NCI-H1048 (cell line): ENCODE data around the gene TCF12.

ENCODE experiments used
- DNase-seq: peaks from one replicate; lab custom pipeline; 2025; lab: John Stamatoyannopoulos, UW

TCF12 gene

DNA sequence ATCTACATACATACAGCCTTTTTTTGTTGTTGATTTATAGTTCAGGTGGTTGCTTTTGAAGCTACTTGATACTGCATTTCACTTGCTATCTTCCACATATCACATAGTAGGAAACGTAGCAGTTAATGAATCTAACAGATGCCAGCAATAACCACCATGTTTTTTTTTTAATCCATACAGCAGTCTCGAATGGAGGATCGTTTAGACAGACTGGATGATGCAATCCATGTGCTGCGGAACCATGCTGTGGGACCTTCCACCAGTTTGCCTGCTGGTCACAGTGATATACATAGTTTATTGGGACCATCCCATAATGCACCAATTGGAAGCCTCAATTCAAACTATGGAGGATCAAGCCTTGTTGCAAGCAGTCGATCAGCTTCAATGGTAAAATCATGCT lies 334.6 kb downstream of the TCF12 start:
- no peak for DNase-seq

- DNase-seq, result no peak
Observed at GRCh38 chr15:57253500-57253899, 335.1 kb downstream of the TCF12 start.

DNA sequence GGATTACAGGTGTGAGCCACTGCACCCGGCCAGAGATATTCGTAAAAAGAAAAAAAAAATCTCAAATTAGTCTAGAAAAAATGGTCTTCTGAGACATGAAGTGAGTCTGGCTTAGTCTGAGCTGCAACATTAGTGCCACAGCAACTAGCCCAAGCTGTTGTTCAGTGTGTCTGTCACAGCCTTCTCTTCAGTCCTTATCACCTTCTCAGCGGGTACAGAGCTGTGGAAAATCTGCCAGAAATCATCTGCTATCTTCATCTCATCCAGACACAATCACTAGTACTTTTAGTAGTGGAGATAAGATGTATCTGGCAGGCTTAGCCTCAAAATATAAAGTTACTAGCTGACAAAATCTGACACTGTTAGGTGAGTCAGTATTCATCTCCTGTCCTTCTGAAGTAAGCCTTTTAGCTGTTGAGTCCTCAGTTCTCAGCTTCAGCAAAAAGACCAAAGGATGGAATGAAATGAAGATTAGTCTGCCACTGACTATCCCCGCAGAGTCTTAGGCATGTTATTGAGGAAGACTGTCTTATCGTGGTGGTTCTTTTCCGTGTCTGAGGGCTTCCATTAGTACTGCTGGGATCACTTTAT lies 337.4 kb downstream of the TCF12 start:
- no peak for DNase-seq

- no peak for DNase-seq
Observed at GRCh38 chr15:57256939-57257338, 338.5 kb downstream of the TCF12 start.

GRCh38 chr15:57259568-57260040 lies 341.2 kb downstream of the TCF12 start:
- DNase-seq, result peak; percentile 59

GRCh38 chr15:57263520-57263919 lies 345.1 kb downstream of the TCF12 start:
- DNase-seq, result no peak

DNA sequence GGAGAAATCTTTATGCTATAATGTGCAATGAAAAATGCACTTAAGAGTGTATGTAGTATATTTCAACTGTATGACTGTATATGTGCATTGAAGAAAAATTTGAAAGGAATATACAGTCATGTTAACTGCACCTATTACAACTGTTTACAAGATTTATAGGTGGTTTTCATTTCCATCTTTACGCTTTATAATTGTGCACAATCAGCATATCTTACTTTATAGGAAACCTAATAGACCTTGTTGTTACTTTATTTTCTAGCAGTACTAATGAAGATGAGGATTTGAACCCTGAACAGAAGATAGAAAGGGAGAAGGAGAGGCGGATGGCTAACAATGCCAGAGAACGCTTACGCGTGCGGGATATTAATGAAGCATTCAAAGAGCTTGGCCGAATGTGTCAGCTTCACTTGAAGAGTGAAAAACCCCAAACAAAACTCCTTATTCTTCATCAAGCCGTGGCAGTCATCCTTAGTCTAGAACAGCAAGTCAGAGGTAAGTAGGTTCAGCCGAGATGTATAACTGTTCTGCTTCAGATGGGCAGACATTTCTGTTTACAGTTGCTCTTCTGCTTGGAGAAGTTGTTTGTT lies 354.4 kb downstream of the TCF12 start:
- DNase-seq, result no peak

- DNase-seq, result no peak
Observed at GRCh38 chr15:57273402-57273801, 355.0 kb downstream of the TCF12 start.

DNA sequence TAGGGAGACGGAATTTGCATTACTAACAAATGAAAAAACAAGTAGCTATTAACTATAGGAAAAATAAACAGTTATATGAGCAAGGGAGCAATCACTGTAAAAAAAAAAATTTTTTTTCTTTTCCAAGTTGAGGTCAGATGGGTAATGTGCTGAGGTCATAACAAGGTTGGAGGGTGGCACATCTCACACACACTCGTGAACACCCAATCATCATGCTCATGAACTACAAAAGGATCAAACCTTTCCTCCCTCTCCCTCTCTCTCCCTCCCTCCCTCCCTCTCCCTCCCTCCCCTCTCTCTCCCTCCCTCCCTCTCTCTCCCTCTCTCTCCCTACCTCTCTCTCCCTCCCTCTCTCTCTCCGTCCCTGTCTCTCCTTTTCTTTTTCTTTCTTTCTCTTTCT lies 360.0 kb downstream of the TCF12 start:
- DNase-seq, result no peak

DNA sequence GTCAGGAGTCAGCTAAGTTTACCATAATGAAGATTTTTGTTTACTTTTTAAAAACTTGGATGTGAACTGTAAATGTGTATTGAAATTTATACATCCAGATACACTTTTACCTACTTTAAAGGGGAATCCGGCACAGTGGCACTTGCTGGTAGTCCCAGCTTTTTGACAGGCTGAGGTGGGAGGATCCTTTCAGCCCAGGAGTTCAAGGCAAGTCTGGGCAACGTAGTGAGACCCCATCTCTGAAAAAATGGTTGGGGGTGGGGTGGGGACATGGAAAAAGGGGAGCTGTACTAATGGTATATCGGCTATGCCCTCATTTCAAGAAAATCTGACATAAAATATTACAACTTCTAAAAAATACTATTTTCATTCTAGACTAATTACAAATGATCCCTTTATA lies 362.0 kb downstream of the TCF12 start:
- no peak for DNase-seq

GRCh38 chr15:57281321-57281720 lies 362.9 kb downstream of the TCF12 start:
- DNase-seq, result no peak

DNA sequence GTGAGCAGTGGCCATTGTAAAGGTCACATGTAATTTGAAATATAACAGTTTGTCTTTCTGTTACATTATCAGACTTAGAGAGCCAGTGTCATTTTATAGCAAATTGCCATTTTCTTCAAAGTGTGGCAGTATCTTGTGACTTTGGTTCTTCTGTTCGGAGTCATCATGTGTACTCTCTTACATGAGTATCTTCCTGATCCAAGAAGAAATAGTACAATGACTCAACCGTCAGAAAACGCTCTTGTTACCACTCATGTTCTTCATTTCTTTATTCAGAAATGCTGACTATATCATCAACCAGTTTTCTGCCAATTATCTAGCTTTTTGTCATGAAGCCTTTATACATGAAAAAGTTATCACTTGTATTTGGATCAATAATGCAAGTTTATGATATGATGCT lies 364.2 kb downstream of the TCF12 start:
- DNase-seq, result no peak

DNA sequence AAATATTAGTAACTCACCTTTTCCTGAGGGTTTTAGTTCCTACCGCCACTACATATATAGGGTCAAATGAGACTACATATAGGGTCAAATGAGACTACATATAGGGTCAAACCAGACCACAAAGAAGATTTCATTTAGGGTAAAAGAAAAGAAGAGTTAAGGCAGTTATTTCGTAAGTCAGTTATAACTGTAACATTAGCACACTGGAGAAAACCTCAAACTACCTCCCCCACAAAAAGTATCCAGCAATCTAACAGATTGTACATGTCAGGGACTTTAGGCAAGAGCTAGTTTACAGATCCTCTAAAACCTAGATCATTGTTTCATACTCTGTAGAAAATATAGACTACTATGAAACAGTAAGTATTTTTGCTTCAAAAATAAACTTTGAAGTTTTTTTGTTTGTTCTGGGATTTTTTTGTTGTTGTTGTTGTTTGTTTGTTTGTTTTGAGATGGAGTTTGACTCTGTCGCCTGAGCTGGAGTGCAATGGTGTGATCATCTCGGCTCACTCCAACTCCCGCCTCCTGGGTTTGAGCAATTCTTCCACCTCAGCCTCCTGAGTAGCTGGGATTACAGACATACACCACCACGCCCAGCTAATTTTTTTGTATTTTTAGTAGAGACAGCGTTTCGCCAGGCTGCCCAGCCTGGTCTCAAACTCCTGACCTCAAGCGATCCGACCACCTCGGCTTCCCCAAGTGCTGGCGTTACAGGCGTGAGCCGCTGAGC lies 365.5 kb downstream of the TCF12 start:
- no peak for DNase-seq

GRCh38 chr15:57284535-57284934 lies 366.1 kb downstream of the TCF12 start:
- no peak for DNase-seq

DNA sequence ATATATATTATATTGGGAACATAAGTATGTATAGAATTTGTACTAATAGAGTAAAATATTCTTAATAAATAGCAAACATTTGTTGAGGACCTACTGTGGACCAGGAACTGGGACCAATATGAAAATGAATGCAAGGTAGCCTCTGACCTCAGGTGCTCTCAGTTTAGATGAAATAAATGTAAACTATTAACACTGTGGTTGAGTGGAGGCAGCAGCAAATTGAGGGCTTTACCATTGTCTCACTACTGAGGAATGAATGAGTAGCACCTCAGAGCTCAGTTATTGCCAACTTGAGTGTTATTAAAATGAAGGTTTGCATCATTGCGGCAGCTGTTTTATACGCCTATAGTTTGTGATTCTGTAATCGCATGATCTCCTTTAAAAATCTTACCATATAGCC lies 366.9 kb downstream of the TCF12 start:
- no peak for DNase-seq

GRCh38 chr15:57286446-57287122 lies 368.1 kb downstream of the TCF12 start:
- no peak for DNase-seq

DNA sequence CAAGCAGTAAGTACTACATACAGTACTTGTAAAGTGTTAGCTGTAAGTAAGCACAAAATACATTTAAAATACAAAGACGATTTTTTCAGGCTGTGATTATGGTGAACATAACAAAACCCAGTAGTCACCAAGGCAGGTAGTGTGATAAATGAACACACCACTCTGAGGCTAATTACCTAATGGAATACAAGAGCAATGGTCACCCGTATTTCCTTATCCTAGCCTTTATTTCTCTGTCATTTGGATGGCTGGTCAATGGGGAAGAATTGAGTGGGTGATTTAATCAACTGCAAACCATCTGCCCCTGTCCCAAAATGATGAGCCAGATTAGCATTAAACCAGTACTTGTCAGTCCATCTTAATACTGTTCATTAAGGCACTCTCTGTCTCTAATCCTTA lies 368.7 kb downstream of the TCF12 start:
- DNase-seq, result no peak

GRCh38 chr15:57288926-57289580 lies 370.6 kb downstream of the TCF12 start:
- DNase-seq, result no peak

DNA sequence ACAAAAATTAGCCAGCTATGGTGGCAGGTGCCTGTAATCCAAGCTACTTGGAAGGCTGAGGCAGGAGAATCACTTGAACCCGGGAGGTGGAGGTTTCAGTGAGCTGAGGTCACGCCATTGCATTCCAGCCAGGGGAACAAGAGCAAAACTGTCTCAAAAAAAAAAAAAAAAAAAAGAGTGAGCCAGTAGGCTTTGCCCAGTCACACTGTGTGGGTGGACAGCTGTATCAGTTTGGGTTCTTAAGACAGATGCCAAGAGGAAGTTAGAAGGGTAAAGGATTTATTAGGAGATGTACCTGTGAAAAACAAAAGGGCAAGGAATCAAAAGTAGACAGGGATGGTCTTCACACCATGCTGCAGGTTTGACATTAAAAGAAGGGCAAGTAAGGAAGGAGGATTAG lies 371.7 kb downstream of the TCF12 start:
- no peak for DNase-seq

- DNase-seq, result no peak
Observed at GRCh38 chr15:57290826-57291225, 372.4 kb downstream of the TCF12 start.

DNA sequence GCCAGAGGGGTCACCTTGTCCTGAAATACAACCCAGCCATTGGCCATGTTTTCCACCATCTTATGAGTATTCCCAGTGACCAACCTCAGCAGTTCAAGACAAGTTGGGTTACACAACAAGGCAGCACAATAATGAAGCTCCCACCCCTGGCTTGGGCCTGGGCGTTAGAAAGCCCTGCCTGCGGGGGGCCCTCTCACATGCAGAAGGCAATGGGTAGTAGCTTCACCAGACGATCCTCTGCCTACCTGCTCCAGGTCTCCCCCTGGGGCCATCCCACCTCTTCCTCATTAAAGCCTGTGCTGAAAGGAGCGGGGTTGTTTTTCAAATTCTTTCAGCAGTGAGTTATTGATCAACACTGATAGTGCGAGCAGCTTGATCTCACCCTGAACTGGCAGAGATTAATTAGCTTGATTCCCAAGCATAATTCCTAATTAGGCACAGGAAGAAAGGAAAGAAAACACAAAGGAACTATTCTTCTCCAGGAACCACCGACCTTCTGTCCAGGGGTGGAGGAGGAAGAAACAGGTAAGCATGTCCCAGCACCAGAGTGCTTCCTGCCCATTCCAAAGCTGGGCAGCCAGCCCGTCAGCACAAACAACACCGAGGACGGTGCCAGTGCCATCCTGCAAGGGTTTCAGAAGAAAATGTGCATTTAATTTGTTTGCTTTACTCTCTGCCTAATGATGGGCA lies 378.2 kb downstream of the TCF12 start:
- DNase-seq, result no peak

DNA sequence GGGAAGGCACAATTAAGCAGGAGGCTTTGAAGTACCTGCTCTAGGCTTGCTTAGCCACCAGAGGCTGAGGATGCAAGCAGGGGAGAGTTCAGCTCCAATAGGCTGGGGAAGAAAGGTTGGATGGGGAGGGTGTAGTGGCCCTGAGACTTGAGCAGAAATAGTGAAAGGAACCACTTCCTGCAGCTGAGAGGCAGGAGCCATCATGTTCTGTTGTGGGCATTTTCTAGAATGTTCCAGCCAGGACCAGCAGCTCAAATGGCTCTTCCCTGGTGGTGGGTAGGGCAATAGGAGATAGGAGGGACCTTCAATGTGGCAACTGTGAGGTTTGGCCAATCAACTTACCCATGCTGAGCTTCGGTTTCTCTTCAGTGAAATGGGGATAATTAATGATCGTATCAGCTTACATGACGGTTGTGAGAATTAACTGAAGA lies 378.7 kb downstream of the TCF12 start:
- DNase-seq, result no peak
